Measurements from ENCODE around the gene HS6ST1. TPM values are rescaled to one million over a fixed set of nuclear protein-coding genes. Genes with fewer than 3 reads are reported as not detected.

The HS6ST1 gene
- total RNA-seq, 1 donor = 19.9 TPM

- H3K4me3 ChIP-seq (ENCODE audit: low read depth, low read length) = no peak overlapping the region
- DNase-seq (ENCODE audit: low read depth) = peak; percentile 83
- TF ChIP-seq, protein P1, sequence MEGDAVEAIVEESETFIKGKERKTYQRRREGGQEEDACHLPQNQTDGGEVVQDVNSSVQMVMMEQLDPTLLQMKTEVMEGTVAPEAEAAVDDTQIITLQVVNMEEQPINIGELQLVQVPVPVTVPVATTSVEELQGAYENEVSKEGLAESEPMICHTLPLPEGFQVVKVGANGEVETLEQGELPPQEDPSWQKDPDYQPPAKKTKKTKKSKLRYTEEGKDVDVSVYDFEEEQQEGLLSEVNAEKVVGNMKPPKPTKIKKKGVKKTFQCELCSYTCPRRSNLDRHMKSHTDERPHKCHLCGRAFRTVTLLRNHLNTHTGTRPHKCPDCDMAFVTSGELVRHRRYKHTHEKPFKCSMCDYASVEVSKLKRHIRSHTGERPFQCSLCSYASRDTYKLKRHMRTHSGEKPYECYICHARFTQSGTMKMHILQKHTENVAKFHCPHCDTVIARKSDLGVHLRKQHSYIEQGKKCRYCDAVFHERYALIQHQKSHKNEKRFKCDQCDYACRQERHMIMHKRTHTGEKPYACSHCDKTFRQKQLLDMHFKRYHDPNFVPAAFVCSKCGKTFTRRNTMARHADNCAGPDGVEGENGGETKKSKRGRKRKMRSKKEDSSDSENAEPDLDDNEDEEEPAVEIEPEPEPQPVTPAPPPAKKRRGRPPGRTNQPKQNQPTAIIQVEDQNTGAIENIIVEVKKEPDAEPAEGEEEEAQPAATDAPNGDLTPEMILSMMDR (IDR thresholded peaks at IDR 0.05; ENCODE audit: insufficient read depth, low read depth, low read length) = no peak
Observed at GRCh38 chr2:128236491-128237035, 82.1 kb downstream of the HS6ST1 start.

DNA sequence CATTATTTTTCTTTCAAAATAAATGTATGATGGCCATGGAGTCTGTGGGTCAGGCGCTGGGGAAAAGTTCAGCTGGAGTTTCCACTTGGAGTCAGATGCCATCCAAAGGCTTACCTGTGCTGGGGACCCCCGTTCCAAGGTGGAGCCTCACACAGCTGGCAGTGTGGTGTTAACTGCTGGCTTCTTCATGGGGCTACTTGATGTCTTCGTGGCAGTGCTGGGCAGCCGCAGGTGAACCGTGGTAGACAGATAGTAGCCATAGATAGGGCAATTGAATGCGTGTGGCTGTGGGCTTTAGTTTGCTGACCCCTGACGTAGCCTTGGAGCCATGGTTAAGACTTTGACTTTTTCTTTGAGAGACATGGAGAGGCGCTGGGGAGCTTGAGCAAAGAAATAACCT, 83.1 kb downstream of the HS6ST1 start:
- no peak overlapping the region for H3K4me3 ChIP-seq (ENCODE audit: low read depth, low read length)
- TF ChIP-seq, protein P1 (IDR thresholded peaks at IDR 0.05; ENCODE audit: insufficient read depth, low read depth, low read length) = no peak
- no peak for DNase-seq (ENCODE audit: low read depth)

DNA sequence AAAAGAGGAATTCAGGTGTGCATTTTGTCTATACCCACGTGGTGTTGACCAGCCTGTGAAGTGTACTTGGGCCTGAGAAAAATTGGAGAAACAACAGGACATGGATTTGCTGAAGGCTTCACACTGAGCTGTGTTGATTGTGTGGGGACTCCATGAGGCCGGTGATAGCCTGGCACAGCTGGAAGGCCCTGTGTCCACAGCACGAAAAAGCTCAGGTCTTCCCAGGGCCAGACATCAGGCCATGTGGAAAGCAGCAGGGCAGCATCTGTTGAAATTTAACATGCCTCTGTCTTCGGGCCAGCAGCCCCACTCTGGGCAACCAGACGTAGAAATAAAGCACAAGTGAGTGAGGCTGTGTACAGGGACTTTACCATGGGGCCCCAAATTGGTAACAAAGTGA, 84.1 kb downstream of the HS6ST1 start:
- TF ChIP-seq, protein P1 (IDR thresholded peaks at IDR 0.05; ENCODE audit: insufficient read depth, low read depth, low read length) = no peak
- DNase-seq (ENCODE audit: low read depth) = no peak
- H3K4me3 ChIP-seq (ENCODE audit: low read depth, low read length) = no peak overlapping the region

- no peak overlapping the region for H3K4me3 ChIP-seq (ENCODE audit: low read depth, low read length)
- no peak for DNase-seq (ENCODE audit: low read depth)
- TF ChIP-seq, protein P1 (IDR thresholded peaks at IDR 0.05; ENCODE audit: insufficient read depth, low read depth, low read length) = no peak
Observed at GRCh38 chr2:128233790-128234395, 84.8 kb downstream of the HS6ST1 start.

- TF ChIP-seq, protein P1 (IDR thresholded peaks at IDR 0.05; ENCODE audit: insufficient read depth, low read depth, low read length) = peak; percentile 86
Observed at GRCh38 chr2:128232965-128233789, 85.5 kb downstream of the HS6ST1 start.

GRCh38 chr2:128228894-128229293, 89.8 kb downstream of the HS6ST1 start:
- no peak overlapping the region for H3K4me3 ChIP-seq (ENCODE audit: low read depth, low read length)
- DNase-seq (ENCODE audit: low read depth) = no peak
- TF ChIP-seq, protein P1 (IDR thresholded peaks at IDR 0.05; ENCODE audit: insufficient read depth, low read depth, low read length) = no peak

More at GRCh38 chr2:128232965-128233789, 85.5 kb downstream of the HS6ST1 start:
- peak; percentile 75 for DNase-seq (ENCODE audit: low read depth)
- peak overlapping the region; percentile 78 for H3K4me3 ChIP-seq (ENCODE audit: low read depth, low read length)

Data from fibroblast of villous mesenchyme (primary cell).